Eye (tissue), 1 donor: ENCODE results near the gene RPN2.

Experiments used
- DNase-seq: peaks from one replicate; pipeline ENCODE4 v3.0.0-alpha.2; 2015

RPN2 gene

DNA sequence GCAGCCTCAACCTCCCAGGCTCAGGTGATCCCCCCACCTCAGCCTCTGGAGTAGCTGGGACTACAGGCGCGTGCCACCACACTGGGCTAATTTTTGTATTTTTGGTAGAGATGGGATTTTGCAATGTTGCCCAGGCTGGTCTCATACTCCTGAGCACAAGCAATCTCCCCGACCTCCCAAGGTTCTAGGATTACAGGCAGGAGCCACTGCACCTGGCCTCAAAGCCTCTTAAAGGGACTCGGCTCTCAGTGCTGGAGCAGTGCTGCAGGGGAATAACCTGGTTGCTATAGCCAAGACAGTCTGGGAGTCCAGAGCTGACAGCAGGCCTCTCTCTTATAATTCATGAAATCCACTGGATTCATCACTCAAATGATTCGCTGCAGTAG lies 65.4 kb downstream of the RPN2 start:
- no peak for DNase-seq

DNA sequence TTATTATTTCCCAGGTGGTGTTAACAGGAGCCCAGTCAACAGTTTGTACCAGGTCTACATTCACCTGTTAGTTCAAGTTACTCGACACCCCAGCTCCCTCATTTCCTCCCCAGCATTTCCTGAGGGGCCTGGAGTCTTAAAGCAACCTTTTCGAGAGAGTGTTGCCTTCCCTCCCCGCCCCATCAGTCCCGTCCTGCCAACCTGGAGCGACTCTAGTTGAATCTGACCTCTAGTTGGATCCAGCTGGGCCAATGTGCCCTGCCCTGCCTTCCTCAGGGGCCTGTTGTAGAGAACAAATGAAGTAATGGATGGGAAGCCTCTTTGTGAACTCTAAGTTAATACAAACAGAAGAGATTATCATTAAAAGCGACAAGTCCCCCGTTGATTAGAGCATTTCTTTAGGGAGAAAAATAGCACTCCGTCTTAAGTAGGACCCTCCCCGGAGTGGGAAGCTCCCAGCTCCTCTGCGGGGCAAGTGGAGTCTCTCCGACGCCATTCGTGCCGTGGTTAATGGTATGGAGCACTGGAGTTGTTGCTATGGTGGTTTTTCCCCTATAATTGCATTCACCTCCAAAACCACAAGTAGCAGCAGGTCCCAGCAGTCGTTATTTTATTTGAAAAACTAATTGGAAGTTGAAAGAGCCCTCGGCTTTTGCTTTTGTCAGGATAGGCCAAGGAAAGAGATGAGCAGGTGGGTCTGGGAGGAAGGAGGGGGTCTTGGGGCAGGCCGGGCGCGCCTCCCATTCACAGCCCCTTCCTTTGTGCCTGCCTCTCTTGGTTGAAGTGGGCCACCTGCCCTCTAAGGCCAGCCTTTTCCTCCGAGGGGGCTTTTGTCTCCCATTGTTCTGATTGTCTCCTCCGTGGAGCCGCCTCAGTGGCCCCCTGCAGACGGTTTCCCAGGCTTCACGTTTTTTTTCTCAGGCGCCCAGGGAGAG lies 66.4 kb downstream of the RPN2 start:
- DNase-seq = peak; percentile 80

DNA sequence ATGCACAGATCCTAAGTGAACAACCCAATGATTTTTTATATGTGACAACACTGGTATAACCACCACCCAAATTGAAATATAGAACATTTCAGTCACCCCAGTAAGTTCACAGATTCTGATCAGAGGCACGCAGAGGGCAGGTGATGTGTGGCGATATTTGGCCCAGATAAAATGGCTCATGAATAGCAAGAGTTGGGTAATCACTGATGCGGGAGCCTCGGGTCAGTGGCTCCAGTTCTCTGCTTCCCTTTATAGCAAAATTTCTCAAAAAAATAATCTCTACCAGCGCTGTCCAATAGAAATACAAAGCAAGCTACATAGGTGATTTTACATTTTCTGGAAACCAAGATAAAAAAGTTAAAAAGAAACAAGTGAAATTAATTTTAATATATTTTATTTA lies 67.6 kb downstream of the RPN2 start:
- DNase-seq = no peak

DNA sequence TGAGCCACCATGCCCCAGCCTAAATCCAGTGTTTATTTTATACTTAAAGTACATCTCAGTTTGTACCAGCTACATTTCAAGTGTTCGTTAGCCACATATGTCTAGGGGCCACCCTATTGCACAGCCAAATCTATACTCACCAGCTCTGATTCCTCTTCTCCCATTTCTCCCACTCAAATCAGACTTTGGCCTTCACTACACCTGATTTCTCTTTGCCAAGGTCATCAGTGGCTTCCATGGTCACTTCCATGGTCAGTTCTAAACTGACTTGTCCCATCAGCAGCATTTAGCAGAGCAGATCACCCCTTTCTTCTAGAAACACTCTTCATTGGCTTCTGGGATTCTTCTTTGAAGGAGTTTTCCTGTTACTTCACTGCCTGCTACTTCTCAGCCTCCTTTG lies 68.4 kb downstream of the RPN2 start:
- no peak for DNase-seq

DNA sequence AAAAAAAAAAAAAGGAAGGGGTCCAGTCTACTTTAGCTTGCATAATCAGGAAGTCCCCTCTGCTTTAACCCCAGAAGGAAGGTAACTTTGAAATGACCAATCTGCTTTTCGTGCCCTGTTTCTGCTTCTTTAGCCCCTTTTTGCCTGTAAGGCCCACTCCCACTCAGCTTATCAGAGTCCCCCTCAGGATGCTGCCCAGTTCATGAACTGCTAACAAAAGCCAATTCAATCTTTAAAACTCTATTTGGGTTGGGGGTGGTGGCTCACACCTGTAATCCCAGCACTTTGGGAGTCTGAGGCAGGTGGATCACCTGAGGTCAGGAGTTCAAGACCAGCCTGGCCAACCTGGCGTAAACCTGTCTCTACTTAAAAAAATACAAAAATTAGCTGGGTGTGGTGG lies 70.2 kb downstream of the RPN2 start:
- no peak for DNase-seq

DNA sequence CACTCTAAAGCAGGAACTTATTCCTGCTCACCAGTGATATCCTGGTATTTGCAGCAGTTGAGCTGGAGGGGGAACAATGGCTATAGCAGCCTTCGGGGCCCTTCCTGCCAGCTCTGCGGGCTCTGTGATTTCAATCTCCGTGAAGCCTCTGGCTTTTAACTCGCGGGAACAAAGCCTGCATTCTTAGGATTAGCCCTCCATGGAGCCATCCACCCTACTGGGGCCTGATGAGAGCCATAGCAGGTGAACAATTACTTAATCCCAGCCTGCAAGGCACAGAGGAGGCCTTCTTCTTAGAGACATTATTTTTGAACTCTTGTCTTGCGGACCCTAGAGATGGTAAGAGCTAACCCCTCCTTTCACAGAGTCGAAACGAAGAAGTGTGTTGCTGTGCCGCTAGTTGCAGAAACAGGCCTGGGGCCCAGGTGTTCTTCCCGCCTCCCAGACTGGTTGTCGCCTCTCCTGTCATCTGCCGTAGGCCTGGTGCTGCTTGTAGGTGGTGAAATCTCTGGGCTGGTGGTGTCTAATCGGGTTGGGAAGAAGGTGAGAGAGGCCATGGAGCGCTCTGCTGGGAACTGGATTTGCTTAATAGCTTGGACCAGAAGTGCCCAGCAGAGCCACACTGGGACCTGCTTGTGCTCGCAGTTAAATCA lies 72.8 kb downstream of the RPN2 start:
- DNase-seq = peak; percentile 64

DNA sequence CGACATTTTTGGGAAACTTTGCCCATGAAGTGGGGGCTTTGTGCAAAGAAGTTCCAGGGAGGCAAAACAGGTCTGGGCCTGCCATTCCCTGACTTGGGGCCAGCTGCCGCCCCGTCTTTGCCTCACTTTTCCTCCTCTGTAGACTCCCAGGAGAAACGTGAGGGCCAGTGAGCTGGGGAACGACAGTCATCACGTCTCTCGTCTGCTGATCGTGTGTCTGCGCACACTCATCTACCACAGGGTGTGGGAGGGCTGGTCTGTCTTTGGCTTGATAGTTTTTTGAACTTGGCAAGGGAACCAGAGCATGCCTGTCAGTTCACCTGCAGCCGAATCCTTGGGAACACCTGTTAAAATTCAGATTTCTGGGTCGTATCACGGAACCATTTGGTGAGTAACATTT lies 74.0 kb downstream of the RPN2 start:
- no peak for DNase-seq

DNA sequence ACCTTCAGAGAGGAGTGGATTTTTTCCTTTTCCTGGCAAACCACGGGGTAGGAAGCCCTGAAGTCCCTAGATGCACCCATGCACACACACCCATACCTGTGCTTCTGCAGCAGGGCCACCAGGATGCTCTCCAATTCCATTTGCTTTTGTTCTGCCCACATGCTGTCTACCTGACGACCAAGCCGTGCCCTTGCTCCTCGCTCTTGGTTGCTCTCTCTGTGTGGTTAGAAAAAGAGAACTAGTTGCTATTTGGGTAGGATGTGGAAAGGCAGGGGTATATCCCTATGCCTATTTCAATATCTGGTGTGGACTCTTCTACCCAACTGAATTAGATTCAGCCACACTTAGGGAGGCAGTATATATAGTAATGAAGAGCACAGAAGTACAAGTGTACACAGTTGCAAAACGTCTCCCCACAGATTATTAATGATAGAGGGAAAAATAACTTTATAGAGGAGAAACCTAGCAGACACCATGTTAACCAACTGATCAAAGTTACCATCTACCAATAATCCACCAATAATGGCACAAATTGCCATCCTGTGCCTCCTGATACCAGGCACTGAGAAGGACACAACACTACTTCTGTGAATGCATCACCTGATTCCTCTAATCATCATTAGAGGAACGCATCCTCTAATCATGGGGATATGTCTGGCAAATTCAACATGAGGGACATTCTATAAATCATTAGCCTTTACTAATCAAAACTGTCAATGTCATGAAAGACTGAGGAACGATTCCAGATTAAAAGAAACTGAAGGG lies 75.2 kb downstream of the RPN2 start:
- no peak for DNase-seq

DNA sequence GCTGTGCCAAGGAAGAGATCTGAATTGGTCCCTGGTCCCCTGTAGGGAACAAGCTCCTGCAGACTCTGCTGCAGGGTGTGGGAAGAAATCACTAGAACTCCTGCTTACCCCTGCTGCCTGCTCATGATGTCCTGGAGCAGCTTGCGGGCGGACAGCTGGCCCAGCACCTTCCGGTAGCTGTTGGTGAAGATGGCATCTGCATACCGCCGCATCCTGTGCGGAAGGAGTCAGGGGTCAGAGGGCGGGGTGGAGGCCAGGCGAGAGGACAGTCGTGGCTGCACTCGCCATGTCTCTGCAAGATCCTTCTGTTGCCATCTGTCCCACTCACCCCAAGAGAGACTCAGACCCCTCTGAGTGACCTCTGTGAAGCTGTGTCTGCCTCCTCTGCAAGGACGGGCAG lies 77.2 kb downstream of the RPN2 start:
- no peak for DNase-seq

DNA sequence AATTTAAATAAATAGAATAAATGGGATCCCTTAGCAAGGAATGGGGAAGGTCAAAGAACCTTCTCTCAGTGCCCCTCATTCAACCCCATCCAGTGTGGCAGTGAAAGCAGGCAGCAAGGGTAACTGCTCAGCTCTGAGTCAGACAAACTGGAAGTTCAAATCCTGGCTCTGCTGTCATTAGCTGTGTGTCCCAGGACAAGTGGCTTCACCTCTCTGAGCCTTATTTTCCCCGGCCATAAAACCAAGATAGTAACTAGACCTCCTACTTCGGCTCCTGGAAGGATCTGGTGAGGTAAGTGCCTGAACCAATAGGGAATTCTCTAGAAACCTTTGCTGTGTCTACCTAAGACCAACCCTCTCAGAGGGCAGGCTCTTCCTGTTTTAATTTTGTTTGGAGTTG lies 78.4 kb downstream of the RPN2 start:
- DNase-seq = no peak

DNA sequence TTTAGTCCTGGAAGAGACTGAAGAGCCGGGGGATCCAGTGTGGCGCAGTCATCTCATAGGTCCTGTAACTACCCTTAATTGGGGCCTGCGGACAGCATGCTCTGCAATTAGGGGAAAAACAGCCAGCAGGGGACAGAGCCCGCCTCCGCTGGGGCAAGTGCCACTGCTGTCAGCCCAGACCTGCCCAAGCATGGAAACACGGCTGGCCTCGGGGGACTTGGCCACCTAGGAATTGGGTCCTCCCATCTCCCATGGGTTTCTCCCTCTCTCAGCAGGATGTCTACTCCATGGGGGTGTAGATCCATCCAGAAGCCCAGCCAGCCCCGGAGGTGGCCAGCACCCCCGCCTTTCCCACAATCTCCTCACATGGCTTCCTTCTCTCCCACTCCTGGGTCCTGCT lies 78.9 kb downstream of the RPN2 start:
- DNase-seq = peak; percentile 82

DNA sequence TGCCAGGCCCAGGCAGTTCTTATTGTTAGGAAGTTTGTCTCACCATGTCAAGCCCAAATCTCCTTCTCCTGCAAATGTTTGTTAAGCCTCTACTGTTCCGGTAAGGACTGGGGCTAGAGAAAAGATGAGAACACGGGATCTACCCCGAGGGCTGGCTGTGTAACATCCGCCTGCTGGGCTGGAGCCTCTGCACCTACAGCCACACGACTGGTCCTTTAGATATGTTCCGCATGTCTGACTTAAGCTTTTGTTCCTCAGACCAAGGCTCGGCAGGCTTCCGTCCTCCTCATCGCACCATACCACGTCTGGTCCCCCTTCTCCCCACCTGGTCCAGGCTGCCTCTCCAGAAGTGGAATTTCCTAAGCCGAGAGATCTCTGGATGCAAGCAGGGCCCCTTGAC lies 79.9 kb downstream of the RPN2 start:
- no peak for DNase-seq

DNA sequence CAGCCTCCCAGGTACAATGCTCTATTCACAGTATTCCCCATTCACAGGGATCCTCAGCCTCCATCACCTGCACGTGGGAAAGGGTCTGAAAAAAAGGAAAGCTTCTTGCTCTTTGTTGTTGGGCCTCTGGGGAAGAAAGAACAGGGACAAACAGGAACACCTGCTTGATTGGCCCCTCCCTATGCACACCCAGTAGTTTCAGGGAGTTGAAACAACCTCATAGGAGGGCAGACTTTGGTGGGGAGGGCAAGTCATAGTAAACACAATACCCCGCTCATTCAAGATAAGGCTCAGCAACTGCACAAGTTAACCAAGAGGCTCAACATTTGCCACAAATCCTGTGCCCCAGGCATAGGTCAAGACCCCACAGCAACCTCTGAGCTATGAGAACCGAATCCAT lies 80.7 kb downstream of the RPN2 start:
- no peak for DNase-seq

DNA sequence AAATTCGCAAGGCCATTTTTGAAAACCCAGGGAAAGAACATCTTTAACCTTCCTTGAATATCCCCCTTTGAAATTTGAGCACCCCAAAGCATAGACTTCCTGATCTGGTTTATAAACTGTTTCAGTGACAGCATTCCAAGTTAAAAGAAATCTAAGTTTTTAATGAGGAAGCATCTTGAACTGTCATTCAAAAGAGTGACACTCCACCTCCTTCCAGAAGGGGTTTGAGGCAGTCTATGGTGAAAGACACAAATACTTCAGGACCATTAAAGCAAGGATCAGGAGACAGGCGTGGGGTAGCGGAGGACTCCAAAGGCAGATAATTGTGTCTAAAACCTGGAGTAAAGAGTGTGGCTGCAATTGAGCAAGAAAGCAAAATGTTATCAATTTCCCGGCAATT lies 81.8 kb downstream of the RPN2 start:
- no peak for DNase-seq

DNA sequence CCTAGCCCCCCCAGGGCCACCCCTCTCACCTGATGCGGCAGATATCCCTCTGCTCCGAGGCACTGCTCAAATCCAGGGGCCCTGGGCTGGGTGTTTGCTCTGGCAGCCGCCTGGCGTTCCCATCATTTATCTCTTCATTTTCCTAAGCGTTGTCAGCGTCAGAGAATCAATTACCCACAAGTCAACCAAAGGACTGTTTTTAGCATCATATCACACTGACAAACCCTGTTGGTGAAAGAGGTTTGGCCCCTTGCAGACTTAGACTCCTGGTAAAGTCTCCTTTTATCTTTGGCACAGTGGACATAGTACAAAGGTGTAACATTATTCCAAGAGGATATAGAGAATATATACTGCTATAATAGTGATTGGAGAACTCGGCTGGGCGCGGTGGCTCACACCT lies 82.6 kb downstream of the RPN2 start, which contains the start of gene GHRH:
Gene GHRH, minus strand, starts transcription at position 101 of the 400 bp plus-strand sequence. CDS start 4,925 bp downstream, outside the sequence.
- DNase-seq = no peak

DNA sequence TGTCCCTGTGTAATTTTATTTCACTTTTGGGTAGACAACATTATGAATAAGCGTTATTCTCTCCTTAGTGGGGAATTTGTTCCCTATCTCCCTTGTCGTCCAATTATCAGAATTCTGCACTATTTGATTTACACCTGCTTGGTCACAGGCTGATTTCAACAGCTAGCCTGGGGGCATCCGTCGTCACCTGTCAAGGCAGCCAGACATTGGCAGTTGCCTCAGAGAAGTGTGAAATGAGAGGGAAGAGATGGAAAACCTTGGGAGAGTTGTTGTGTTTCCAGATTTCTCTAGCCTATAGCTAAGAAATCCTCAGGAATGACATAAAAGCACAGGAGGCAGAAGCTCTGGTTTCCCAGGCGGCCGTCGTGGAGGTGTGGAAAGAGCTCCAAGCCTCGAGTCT lies 83.4 kb downstream of the RPN2 start:
- no peak for DNase-seq

DNA sequence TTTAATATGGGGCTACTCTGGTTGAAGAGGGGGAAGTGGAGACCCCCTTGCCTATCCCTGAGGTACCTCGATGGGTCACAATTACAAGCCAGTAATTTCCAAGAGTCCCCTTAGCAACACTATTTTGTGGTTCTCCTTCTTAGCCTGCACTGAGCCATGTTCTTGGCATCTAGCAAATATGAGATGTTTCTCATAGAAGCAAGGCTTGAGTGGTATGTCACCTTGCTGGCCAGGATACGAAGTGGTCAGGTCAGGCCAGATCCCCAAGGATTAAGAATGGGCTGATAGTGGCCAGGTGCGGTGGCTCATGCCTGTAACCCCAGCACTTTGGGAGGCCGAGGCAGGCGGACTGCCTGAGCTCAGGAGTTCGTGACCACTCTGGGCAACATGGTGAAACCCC lies 84.6 kb downstream of the RPN2 start:
- no peak for DNase-seq

DNA sequence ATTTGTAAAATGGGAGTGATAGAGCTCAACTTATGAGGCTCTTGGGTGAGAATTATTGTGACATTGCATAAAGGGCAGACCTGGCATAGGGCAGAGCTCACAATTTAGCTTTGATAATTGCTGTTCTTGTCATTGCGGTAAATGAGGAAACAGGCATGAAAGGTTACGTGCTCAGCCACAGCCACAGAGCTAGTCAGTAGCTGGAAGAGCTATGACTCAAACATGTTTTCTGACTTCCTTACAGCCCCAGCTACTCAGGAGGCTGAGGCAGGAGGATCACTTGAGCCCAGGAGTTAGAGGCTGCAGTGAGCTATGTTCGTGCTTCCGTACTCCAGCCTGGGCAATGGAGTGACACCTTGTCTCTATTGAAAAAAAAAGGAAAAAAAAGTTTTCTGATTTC lies 86.0 kb downstream of the RPN2 start:
- no peak for DNase-seq

DNA sequence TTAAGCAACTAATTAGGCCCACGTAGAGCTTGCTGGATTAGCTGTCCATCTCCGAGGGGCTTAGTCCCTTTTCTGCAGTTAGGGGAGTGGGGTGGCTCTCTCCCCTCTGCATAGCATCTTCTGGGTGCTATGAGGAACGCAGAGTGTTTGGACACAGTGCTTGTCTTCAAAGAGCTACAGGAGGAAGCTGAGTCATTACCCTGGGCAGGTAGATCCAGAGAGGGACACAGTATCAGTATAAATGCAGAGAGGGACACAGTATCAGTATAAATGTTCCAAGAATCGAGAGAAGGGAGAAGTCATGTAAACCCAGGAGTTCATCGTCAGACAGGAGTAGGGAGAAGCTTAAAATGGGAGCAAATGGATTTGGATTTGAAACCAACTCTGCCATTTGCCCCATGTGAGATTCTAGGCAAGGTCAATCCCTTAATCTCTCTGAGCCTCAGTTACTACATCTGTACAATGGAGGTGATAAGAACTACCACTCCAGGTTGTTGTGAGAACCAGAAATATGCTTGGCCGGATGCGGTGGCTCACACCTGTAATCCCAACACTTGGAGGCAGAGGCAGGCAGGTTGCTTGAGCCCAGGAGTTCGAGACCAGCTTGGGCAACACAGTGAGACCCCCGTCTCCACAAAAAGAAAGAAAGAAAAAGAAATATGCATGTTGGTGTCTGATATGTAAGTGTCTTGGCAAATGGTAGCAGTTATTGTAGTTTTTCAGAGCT lies 88.0 kb downstream of the RPN2 start:
- no peak for DNase-seq

DNA sequence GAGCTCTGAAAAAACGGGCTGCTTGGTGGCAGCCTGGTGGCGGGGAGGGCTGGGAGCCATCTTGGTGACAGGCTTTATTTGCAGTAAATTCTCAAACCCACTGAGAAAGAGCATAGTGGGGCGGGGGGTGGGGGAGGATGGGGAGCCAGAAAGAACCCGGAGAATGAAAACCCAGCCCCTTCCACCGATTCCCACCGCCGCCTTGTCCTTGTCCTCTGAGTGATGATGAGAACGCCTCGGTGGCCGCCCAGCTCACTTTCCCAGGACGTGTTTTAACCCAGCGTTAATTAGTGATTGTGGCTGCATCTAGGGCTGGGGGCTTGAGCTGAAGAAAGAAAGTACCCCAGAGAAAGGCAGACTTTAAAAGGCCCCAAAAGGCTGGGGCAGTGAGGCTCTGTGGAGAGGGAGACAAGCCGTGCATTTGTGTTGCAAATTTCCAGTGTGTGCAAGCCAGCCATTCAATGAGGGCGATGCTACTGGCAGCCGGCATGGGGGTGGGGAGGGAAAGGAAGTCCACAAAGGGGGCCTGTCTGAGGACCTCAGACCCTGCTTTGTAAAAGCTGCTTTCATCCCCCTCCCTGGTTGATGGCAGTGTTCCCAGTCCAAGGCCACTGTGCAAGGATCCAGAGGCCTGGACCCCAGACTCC lies 88.7 kb downstream of the RPN2 start:
- peak; percentile 46 for DNase-seq

DNA sequence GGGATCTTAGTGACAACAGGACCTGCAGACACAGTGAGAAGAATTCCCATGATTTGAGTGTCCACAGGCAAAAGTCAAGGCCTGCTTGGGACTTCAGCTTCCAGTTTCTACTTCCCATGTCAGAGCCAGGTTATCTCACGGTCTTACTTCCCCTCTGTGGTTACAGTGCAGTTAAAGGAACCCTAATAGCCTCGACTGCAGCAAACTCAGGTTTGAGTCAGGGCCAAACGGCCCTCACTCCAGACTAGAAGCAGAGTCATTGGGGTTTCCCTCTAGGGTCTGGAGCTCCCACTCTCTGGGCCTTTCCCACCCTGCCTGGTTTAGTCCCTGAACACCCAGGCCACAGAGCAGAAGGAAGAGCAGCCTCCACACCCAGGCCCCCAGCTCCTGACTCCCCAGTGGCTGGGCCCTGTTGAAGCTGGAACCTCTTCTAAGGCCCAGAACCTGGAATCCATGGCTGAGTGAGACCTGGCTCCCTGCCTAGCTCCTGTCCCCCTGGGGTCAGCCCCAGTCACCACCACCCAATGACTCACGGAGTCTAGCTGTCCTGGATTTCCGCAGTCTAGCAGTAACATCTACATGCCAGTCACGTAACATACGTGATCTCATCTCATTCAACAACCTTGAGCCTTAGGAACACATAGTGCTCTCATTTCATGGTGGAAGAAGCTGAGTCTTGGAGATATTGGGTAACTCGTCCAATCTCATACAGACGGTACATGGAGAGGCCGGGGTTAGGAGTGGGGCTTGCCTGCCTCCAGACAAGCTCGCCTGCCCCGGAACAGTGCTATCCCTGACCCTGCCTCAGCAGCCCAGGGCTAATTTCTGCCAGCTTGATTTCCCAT lies 91.7 kb downstream of the RPN2 start:
- DNase-seq = no peak

DNA sequence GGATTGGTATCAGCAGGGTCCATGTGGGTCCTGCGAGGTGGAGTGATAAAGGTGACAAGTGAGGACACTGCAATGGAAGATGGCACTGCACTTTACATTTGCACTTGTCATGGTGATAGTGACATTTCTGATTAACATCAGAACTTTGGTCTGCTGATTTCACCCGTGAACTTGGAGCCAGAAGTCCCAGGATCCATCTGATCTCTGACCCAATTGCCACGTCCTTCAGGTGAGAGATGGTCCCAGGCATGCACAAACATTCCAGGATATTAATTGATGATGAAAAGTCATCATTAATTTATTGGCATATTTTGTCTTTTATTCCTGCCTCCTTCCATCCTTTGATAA lies 92.3 kb downstream of the RPN2 start:
- no peak for DNase-seq
